Retinal pigment epithelial cell (primary cell): ENCODE data around the gene TGFB2.
"Not testable (repeated sequence)": the region's sequence is repeated elsewhere in the genome, so short reads cannot be mapped to it uniquely, and the experiment has no call there.

ENCODE experiments used
- DNase-seq: peaks from one replicate; pipeline ENCODE4 v3.0.0-alpha.2; 2010; ENCODE audit warnings: low read depth
- H3K4me3 ChIP-seq: 2 replicates; pipeline ENCODE4 v1.5.1; 2011; ENCODE audit warnings: mild to moderate bottlenecking, low read length, control low read depth, moderate library complexity
- CTCF ChIP-seq: conservative IDR thresholded peaks from 2 replicates; pipeline ENCODE4 v1.5.1; 2011; ENCODE audit warnings: low read depth, low read length, control low read depth, inconsistent platforms

Gene TGFB2

DNA sequence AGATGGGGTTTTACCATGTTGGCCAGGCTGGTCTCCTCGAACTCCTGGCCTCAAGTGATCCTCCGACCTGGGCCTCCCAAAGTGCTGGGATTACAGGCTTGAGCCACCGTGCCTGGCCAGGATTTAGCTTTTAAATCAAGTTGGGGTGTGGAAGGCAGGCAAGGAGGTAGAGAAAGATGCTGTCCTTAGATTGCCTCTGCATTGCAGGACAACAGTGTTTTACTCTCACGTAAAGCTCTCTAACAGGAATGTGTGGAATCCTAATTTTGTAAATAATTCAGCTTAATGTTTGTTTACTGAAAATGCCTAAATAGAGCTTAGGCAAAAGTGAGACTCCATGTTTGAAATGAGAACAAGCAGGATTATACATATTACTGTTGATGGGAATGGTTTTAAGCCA lies 29.5 kb upstream of the TGFB2 start:
- DNase-seq, result no peak
- no peak overlapping the region for H3K4me3 ChIP-seq
- no peak for TF ChIP-seq CTCF

GRCh38 chr1:218317061-218317460 lies 28.1 kb upstream of the TGFB2 start:
- H3K4me3 ChIP-seq, result no peak overlapping the region
- no peak for DNase-seq
- TF ChIP-seq CTCF, result no peak

DNA sequence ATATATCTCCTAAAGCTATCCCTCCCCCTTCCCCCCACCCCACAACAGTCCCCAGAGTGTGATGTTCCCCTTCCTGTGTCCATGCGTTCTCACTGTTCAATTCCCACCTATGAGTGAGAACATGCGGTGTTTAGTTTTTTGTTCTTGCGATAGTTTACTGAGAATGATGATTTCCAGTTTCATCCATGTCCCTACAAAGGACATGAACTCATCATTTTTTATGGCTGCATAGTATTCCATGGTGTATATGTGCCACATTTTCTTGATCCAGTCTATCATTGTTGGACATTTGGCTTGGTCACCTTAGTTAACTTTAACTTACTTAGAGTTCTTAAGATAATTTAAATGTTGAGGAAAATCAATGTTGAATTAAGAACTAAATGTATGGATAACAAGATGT lies 25.0 kb upstream of the TGFB2 start:
- H3K4me3 ChIP-seq, DNase-seq: not testable (repeated sequence)

GRCh38 chr1:218322762-218323161 lies 22.4 kb upstream of the TGFB2 start:
- H3K4me3 ChIP-seq, result no peak overlapping the region
- DNase-seq, result no peak
- TF ChIP-seq CTCF, result no peak

DNA sequence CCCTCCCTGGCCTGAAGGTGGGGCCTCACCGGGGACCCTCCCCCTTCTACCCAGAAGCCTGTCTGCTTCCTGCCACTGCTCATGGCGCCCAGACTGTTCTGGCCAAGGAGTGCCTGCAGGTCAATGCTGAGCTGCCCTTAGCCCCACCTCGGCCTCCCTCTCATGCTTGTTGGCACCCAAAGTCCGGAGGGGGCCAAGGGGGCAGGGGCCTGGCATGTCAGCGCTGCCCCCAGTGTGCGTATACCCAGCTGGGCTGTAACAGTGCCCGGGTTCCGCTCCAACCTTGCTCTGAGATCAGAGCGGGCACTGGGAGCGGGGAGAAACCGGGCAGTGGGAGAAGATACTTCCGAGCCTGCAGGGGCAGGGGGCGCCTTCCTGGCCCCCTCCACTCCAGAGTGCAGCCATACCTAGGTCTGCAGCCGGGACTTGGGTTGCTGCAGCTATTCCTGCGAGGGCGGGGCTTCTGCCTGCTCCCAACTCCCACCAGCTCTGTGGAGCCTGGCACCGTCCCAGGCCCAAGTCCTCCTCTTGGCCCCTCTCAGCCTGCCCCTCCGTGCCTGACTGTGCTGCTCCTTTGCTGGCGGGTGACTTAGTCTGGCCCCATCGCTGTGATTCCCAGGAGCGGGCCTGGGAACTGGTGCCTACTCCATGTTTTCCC lies 21.4 kb upstream of the TGFB2 start:
- no peak overlapping the region for H3K4me3 ChIP-seq
- DNase-seq, result no peak
- TF ChIP-seq CTCF, result no peak

DNA sequence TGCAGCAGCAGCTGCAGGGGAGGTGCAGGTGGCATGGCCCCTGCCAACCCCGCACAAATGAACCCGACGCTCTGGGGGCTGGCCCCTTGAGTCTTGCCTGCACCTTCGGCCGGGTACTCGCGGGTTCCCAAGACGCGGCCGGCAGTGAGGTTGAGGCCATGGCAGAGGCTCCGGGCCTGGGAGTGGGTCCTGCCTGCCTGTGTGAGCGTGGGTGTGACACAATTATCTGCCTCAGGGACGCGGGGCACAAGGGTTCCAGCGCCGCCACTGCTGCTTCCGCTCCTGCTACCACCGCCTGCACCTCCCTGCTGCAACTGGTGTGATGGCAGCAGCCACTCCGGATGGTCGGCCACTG lies 20.9 kb upstream of the TGFB2 start:
- DNase-seq, result no peak
- no peak for TF ChIP-seq CTCF
- H3K4me3 ChIP-seq, result no peak overlapping the region

DNA sequence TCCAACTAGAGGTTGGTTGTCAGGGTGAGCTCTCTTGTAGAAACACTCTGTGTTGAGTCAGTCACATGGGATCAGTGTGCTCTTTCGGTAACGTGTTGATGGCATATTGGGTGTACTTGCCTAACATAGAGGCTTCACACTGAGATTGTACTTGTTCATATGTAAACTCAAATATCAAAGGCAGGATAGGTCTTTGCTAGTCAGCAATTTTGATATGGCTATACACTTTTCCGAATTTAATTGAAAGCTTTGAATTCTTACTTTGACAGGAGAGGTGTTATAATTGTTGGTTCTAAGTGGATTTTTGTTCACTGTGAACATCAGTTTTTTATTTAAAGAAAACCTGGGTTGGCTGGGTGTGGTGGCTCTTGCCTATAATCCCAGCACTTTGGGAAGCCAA lies 16.4 kb upstream of the TGFB2 start:
- no peak overlapping the region for H3K4me3 ChIP-seq
- no peak for DNase-seq
- TF ChIP-seq CTCF, result no peak
